Measurements from ENCODE around the gene EVA1A.

EVA1A gene

GRCh38 chr2:75555701-75556100 is 5.0 kb downstream of the EVA1A start:
- TF ChIP-seq CTCF (conservative IDR thresholded peaks at IDR 0.05; ENCODE audit: control insufficient read depth, insufficient read depth, low read depth, low read length): no peak
- H3K4me3 ChIP-seq (ENCODE audit: control insufficient read depth, low read depth, low read length): no peak overlapping the region
- no peak for DNase-seq (ENCODE audit: low read depth)

GRCh38 chr2:75553935-75554531 is 6.7 kb downstream of the EVA1A start:
- no peak overlapping the region for H3K4me3 ChIP-seq (ENCODE audit: control insufficient read depth, low read depth, low read length)
- no peak for TF ChIP-seq CTCF (conservative IDR thresholded peaks at IDR 0.05; ENCODE audit: control insufficient read depth, insufficient read depth, low read depth, low read length)
- DNase-seq (ENCODE audit: low read depth): no peak

- TF ChIP-seq CTCF (conservative IDR thresholded peaks at IDR 0.05; ENCODE audit: control insufficient read depth, insufficient read depth, low read depth, low read length): no peak
- H3K4me3 ChIP-seq (ENCODE audit: control insufficient read depth, low read depth, low read length): no peak overlapping the region
Observed at GRCh38 chr2:75552222-75552621, 8.5 kb downstream of the EVA1A start.

GRCh38 chr2:75551434-75551833 is 9.3 kb downstream of the EVA1A start:
- DNase-seq (ENCODE audit: low read depth): no peak
- H3K4me3 ChIP-seq (ENCODE audit: control insufficient read depth, low read depth, low read length): no peak overlapping the region
- no peak for TF ChIP-seq CTCF (conservative IDR thresholded peaks at IDR 0.05; ENCODE audit: control insufficient read depth, insufficient read depth, low read depth, low read length)

More at GRCh38 chr2:75552222-75552621, 8.5 kb downstream of the EVA1A start:
- DNase-seq (ENCODE audit: low read depth): no peak

- DNase-seq (ENCODE audit: low read depth): no peak
- H3K4me3 ChIP-seq (ENCODE audit: control insufficient read depth, low read depth, low read length): no peak overlapping the region
- TF ChIP-seq CTCF (conservative IDR thresholded peaks at IDR 0.05; ENCODE audit: control insufficient read depth, insufficient read depth, low read depth, low read length): no peak
Observed at GRCh38 chr2:75549401-75550253, 11.1 kb downstream of the EVA1A start.

- no peak for TF ChIP-seq CTCF (conservative IDR thresholded peaks at IDR 0.05; ENCODE audit: control insufficient read depth, insufficient read depth, low read depth, low read length)
- DNase-seq (ENCODE audit: low read depth): no peak
- no peak overlapping the region for H3K4me3 ChIP-seq (ENCODE audit: control insufficient read depth, low read depth, low read length)
Observed at GRCh38 chr2:75548036-75548573, 12.6 kb downstream of the EVA1A start.
